ENCODE results near the gene ORMDL2.

Gene ORMDL2, protein sequence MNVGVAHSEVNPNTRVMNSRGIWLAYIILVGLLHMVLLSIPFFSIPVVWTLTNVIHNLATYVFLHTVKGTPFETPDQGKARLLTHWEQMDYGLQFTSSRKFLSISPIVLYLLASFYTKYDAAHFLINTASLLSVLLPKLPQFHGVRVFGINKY

GRCh38 chr12:55817345-55818139, at the start of gene ORMDL2, which contains the start of gene SARNP:
Gene ORMDL2, plus strand, starts transcription at chr12:55818041. Its CDS starts 959 bp downstream, at chr12:55819000.
Gene SARNP, minus strand, starts transcription at chr12:55817724. Its CDS starts 23 bp downstream, at chr12:55817701.
- peak; percentile 99 for DNase-seq (ENCODE audit: low spot score)

DNA sequence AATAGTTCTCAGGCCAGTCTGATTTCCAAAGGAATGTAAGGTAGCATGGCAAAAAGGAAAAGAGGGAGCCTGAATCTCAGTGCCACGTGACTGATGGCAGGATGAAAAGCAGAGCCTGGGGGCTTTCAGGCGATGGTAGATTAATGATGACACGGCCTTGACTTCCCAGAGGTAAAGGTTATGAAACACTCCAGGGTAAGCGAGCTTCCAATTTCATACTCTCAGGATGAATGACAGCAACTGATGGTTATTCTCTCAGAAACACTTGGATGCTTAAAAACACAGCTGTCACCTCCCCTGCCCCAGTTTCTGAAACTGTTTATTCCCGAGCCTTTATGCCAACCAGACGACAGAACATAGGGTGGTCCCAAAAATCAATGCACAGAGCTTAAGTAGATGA, 46.1 kb upstream of the ORMDL2 start:
- DNase-seq (ENCODE audit: low spot score) = no peak

GRCh38 chr12:55777856-55778255, 40.0 kb upstream of the ORMDL2 start:
- no peak for DNase-seq (ENCODE audit: low spot score)

GRCh38 chr12:55780685-55781084, 37.2 kb upstream of the ORMDL2 start:
- no peak for DNase-seq (ENCODE audit: low spot score)

DNA sequence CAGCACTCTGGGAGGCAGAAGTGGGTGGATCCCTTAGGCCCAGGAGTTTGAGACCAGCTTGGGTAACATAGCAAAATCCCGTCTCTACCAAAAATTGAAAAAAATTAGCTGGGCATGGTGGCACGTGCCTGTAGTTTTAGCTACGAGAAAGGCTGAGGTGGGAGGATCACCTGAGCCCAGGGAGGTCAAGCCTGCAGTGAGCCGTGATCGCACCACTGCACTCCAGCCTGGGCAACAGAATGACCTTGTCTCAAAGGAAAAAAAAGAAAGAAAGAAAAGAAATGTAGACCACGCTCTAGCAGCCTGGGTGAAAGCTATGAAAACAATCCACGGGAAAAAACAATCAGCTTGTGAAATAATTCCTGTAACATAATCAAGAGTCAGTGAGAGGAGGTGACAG, 29.3 kb upstream of the ORMDL2 start:
- DNase-seq (ENCODE audit: low spot score) = no peak

DNA sequence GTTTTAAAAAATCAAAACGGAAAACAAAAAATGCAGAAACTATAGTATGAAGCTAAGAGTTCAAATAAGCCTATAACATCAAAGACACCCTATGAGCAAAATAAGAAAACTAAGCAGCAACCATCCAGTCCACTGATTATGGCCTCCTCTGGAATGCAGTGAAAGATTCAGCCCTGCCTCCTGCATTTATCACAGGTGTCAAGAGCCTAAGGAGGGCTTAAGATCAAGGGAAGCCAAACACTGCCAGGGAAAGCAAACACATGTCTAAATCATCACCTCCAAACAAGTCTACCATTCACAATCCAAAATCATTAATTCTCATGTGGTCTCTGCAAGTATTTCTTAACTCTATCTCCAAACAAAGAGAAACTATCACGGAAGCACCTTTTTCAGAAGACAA, 28.7 kb upstream of the ORMDL2 start:
- DNase-seq (ENCODE audit: low spot score) = no peak

DNA sequence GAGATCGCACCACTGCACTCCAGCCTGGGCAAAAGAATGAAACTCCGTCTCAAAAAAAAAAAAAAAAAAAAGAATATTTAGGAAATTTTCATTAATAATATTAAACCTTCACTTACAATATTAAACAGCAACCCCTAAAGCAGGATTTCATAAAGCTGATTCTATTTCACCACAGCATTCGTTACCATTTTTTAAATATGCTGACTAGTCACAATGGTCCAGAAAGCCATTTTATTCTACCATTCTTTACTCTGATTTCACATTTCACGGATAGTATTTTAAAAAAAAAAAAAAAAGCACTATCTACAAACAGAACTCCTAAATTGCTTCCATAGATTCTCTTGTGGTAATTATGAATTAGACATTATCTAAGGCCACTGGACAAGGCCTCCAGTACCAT, 27.9 kb upstream of the ORMDL2 start:
- no peak for DNase-seq (ENCODE audit: low spot score)

DNA sequence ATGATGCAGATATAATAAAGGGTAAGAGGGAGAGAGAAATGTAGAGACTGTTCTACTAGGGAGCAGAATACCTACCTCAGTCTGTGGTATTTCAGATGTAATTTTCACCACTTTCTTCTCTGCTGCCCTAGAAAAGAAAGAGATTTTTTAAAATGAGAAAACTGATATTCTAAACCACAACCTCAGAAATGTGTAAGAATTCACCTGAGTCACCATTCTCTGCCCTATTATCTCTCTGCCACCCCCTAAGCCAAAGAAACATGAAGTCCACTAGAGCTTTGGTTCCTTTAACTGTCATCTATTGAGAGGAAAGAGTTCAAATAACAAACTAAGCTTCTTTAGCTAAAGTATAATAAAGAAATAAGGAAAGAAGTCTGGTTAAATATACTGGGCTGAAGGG, 21.9 kb upstream of the ORMDL2 start:
- no peak for DNase-seq (ENCODE audit: low spot score)

- DNase-seq (ENCODE audit: low spot score) = peak; percentile 11
Measured at GRCh38 chr12:55797068-55797467, 20.8 kb upstream of the ORMDL2 start.

GRCh38 chr12:55797550-55797949, 20.3 kb upstream of the ORMDL2 start:
- DNase-seq (ENCODE audit: low spot score) = no peak

DNA sequence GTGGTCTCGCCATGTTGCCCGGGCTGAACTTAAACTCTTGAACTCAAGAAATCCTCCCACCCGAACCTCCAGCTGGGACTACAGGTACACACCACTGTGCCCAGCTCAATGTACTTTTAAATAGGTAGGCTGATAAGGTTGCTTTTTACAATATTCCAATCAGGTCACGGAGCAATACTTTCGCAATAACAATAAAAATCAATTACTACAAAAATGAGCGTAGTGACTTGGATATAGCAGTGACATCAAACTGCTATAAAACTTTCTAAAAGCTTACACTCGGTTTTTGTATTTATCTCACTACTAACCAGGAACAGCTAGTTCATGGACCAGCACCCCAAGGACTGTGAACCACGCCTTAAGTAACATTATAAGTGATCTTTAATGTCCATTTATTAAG, 10.9 kb upstream of the ORMDL2 start:
- no peak for DNase-seq (ENCODE audit: low spot score)

DNA sequence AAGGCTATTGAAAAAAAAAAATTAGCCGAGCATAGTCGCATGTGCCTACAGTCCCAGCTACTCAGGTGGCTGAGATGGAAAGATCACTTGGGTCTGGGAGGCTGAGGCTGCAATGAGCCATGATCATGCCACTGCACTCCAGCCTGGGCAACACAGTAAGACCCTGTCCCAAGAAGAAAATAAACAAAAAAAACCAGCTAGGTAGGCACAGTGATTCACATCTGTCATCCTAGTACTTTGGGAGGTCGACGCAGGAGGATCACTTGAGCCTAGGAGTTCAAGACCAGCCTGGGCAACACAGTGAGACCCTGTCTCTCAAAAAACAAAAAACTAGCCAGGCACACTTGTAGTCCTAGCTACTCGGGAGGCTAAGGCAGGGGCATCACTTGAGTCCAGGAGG, 8.6 kb upstream of the ORMDL2 start:
- DNase-seq (ENCODE audit: low spot score) = no peak

DNA sequence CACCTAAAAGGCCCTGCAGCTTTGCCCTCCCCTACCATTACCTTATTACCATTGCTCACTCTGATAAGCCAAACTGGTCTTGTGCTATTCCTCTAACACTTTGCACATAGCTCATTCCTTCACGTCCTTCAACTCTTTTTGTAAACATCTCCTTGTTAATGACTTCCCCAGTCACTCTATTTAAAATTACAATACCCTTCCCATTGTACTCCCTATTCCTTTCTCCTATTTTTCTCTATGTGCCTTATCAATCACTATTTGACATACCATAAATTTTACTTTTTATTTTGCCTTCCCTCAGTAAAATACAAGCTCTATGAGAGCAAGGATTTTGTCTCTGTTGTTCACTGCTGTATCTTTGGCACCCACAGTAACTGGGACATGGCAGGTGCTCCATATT, 5.8 kb upstream of the ORMDL2 start:
- no peak for DNase-seq (ENCODE audit: low spot score)

DNA sequence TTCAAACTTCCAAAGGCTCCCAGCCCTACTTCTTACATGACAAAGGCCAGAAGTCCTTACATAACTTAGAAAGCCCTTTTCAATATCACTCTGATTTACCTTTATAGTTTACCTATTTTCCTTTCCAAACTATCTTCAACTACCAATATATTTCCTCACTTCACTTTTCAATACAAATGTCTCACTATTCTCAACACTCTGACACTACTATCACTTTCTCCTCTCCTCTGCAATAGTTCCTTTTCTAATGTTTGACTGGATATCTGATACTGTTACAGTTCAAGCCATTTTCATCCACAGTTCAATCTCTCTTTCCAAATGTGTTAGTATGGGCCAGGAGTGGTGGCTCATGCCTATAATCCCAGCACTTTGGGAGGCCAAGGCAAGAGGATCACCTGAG, 3.6 kb upstream of the ORMDL2 start:
- DNase-seq (ENCODE audit: low spot score) = no peak

DNA sequence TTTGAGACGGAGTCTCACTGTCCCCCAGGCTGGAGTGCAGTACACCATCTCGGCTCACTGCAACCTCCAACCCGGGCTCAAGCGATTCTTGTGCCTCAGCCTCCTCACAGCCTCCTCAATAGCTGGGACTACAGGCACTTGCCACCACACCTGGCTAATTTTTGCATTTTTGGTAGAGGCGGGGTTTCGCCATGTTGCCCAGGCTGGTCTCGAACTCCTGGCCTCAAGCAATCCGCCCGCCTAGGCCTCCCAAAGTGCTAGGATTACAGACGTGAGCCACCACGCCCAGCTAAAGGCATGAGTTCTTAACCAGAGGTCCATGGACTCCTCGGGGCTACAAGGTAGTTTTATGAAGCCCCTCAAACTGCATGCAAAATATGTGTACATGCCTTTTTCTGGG, 2.4 kb upstream of the ORMDL2 start:
- DNase-seq (ENCODE audit: low spot score) = no peak

DNA sequence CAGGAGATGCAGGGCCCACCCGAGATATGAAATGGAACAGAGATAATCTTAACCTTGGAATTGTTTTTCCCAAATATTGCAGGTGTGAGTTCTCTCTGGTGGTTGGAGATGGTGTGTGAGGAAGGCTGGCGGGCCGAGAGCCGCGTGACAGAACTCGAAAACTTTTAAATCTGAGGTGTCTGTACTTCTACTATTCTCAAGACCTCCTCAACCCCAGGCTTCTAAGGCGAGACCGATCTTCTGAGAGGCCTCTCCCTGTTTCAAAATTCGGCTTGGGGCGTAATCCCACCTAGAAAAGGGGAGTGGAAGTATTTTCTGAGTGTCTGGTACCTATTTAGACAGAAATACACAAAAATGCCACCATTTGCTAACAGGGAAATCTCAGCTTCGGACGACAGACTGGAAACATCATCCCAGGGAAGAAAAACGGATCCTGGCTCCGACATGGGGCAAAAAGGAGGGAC, 928 bp upstream of the ORMDL2 start:
- no peak for DNase-seq (ENCODE audit: low spot score)

DNA sequence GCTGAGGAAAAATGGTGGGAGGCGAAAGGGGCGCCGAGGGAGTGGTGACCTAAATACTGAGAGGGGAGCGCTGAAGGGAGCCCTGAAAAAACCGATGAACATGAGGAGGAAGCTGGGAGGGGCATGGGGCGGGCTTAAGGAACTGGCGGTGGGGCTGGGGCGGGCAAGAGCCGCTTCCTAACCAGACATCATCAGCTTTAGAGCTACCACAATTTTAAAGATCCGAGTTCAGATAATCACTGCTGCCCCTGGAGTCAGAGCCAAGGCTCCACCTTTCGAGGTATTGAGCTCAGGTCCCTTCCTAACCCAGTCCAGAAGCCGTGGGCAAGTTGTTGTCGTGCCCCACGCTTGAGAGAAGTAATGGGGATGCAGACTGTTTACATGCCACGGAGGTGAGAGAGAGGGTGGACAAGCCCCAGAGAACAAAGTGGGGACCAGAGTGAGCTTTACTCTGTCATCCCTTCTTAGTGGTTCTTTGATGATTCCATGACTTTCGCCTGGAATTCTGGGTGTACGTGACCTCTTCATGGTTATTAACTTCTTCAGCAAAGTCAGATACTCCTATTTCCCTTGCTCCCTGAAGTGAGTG, 393 bp downstream of the ORMDL2 start:
- no peak for DNase-seq (ENCODE audit: low spot score)

GRCh38 chr12:55818886-55819285, 1.0 kb downstream of the ORMDL2 start:
- no peak for DNase-seq (ENCODE audit: low spot score)

GRCh38 chr12:55820679-55821078, 2.8 kb downstream of the ORMDL2 start:
- DNase-seq (ENCODE audit: low spot score) = no peak

GRCh38 chr12:55822228-55822627, 4.4 kb downstream of the ORMDL2 start:
- no peak for DNase-seq (ENCODE audit: low spot score)

DNA sequence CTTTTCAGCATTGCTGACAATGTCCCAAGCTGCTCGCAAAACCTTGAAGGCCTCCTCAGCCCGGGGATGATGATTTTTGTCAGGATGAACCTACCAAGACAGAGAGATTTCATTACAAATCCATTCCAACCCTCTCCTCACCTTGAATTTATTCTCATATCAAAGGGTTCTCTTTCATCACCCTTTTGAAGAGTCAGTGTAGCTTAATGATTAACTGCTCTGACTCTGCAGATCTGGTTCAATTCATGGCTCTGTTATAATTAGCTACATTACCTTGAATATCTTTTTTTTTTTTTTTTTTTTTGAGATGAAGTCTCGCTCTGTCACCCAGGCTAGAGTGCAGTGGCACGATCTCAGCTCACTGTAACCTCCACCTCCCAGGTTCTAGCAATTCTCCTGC, 5.6 kb downstream of the ORMDL2 start:
- no peak for DNase-seq (ENCODE audit: low spot score)

DNA sequence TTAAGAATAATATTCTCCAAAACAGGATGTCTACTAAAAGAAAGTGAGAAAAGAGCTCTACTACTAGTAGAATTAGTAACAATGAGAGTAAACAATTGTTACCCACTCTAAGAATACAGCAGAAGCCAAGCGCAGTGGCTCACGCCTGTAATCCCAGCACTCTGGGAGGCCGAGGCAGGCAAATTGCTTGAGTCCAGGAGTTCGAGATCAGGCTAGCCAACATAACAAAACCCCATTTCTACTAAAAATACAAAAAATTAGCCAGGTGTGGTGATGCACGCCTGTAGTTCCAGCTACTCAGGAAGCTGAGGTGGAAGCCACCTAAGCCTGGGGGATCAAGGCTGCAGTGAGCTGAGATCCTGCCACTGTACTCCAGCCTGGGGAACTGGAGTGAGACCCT, 6.9 kb downstream of the ORMDL2 start:
- DNase-seq (ENCODE audit: low spot score) = no peak

DNA sequence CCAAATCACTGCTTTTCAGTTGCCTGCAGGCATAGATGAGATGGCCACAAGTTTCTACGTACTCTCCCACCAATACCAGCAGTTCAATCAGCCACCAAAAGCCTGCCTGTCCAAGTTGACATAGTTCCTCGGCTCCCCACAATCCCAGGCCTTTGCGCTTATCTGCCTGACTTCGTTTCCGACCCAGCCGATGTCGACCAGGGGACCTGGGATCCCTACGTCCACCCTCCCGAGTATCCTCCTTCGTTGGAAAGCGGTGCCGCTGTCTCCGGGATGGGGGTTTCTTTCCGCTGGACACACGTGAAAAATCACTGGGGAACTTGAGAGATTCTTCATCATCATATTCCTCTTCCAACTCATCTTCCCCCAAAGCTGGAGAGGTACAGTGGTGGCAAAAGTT, 10.0 kb downstream of the ORMDL2 start:
- DNase-seq (ENCODE audit: low spot score) = no peak

Data from CD4-positive, alpha-beta T cell treated with Interleukin-15 for 4 hours (primary cell).